ENCODE data around the gene PRPS1L1. TPM values are rescaled to one million over a fixed set of nuclear protein-coding genes. Genes with fewer than 3 reads are reported as not detected.

Gene PRPS1L1
- total RNA-seq, 1 experiment from 2014 or later = not detected

- no peak for TF ChIP-seq CTCF (IDR thresholded peaks at IDR 0.05; ENCODE audit: unreplicated experiment)
- Mint-ChIP-seq H3K4me3 (ENCODE audit: unreplicated experiment) (no peak overlapping the region), H3K27ac (ENCODE audit: low read depth, unreplicated experiment) (no peak overlapping the region), H3K9me3 (ENCODE audit: unreplicated experiment) (no peaks in the 10 kb centered on the region), H3K4me1 (ENCODE audit: insufficient read depth, unreplicated experiment) (no peaks in the 10 kb centered on the region), H3K36me3 (ENCODE audit: insufficient read depth, unreplicated experiment) (no peaks in the 10 kb centered on the region), H3K27me3 (ENCODE audit: insufficient read depth, unreplicated experiment) (no peaks in the 10 kb centered on the region)
- DNase-seq (ENCODE audit: unreplicated experiment) = no peak
- ChIA-PET POLR2A (interaction anchor here (0.6 kb wide), 1 partner anchor 452 kb away, joined by 3 read pairs; no protein-coding TSS in a partner anchor), CTCF (no interaction called here)
- intact Hi-C loops (cut with micrococcal nuclease) = no loop called here
- no TSS peak for BruUV-seq (replicated peaks)
Observed at GRCh38 chr7:18003286-18003994, 24.2 kb downstream of the PRPS1L1 start.

GRCh38 chr7:17998692-17999091 is 29.0 kb downstream of the PRPS1L1 start:
- no TSS peak for BruUV-seq (replicated peaks)
- ChIA-PET CTCF (no interaction called here), POLR2A (no interaction called here)
- Mint-ChIP-seq H3K36me3 (ENCODE audit: insufficient read depth, unreplicated experiment) (no peaks in the 10 kb centered on the region), H3K4me3 (ENCODE audit: unreplicated experiment) (no peak overlapping the region), H3K4me1 (ENCODE audit: insufficient read depth, unreplicated experiment) (no peaks in the 10 kb centered on the region), H3K9me3 (ENCODE audit: unreplicated experiment) (no peaks in the 10 kb centered on the region), H3K27me3 (ENCODE audit: insufficient read depth, unreplicated experiment) (no peaks in the 10 kb centered on the region), H3K27ac (ENCODE audit: low read depth, unreplicated experiment) (no peak overlapping the region)
- no peak for TF ChIP-seq CTCF (IDR thresholded peaks at IDR 0.05; ENCODE audit: unreplicated experiment)
- intact Hi-C loops (cut with micrococcal nuclease) = no loop called here
- no peak for DNase-seq (ENCODE audit: unreplicated experiment)

- DNase-seq (ENCODE audit: unreplicated experiment) = no peak
- ChIA-PET CTCF (interaction anchor here (0.6 kb wide), 1 partner anchor 12 kb away, joined by 5 read pairs; no protein-coding TSS in a partner anchor), POLR2A (interaction anchor here (1.2 kb wide), 1 partner anchor 8 kb away, joined by 5 read pairs; no protein-coding TSS in a partner anchor)
- Mint-ChIP-seq H3K4me3 (ENCODE audit: unreplicated experiment) (no peak overlapping the region), H3K27me3 (ENCODE audit: insufficient read depth, unreplicated experiment) (no peaks in the 10 kb centered on the region), H3K4me1 (ENCODE audit: insufficient read depth, unreplicated experiment) (no peaks in the 10 kb centered on the region), H3K36me3 (ENCODE audit: insufficient read depth, unreplicated experiment) (no peaks in the 10 kb centered on the region), H3K9me3 (ENCODE audit: unreplicated experiment) (no peaks in the 10 kb centered on the region), H3K27ac (ENCODE audit: low read depth, unreplicated experiment) (no peak overlapping the region)
- TF ChIP-seq CTCF (IDR thresholded peaks at IDR 0.05; ENCODE audit: unreplicated experiment) = no peak
- intact Hi-C loops (cut with micrococcal nuclease) = no loop called here
- BruUV-seq (replicated peaks) = no TSS peak
Observed at GRCh38 chr7:17996442-17997223, 31.0 kb downstream of the PRPS1L1 start.

GRCh38 chr7:17996040-17996439 is 31.6 kb downstream of the PRPS1L1 start:
- Mint-ChIP-seq H3K27me3 (ENCODE audit: insufficient read depth, unreplicated experiment) (no peaks in the 10 kb centered on the region), H3K9me3 (ENCODE audit: unreplicated experiment) (no peaks in the 10 kb centered on the region), H3K4me1 (ENCODE audit: insufficient read depth, unreplicated experiment) (no peaks in the 10 kb centered on the region), H3K4me3 (ENCODE audit: unreplicated experiment) (no peak overlapping the region), H3K36me3 (ENCODE audit: insufficient read depth, unreplicated experiment) (no peaks in the 10 kb centered on the region), H3K27ac (ENCODE audit: low read depth, unreplicated experiment) (no peak overlapping the region)
- no peak for DNase-seq (ENCODE audit: unreplicated experiment)
- TF ChIP-seq CTCF (IDR thresholded peaks at IDR 0.05; ENCODE audit: unreplicated experiment) = no peak
- CTCF ChIA-PET = no interaction called here
- intact Hi-C loops (cut with micrococcal nuclease) = no loop called here
- POLR2A ChIA-PET = interaction anchor here (1.2 kb wide), 1 partner anchor 9 kb away, joined by 5 read pairs; no protein-coding TSS in a partner anchor
- BruUV-seq (replicated peaks) = no TSS peak

All from MCF 10A (cell line).